Osteoblast (primary cell): ENCODE results near the gene SPTLC3. TPM values are rescaled to one million over a fixed set of nuclear protein-coding genes. Genes with fewer than 3 reads are reported as not detected.

ENCODE experiments used
- DNase-seq: peaks from one replicate; pipeline ENCODE4 v3.0.0; 2011; ENCODE audit warnings: low spot score, mixed read lengths; ENCODE audit not compliant: insufficient read length; ENCODE audit errors: missing footprints
- H2AFZ ChIP-seq: 2 replicates; pipeline ENCODE4 v1.6.0; 2011; ENCODE audit warnings: mild to moderate bottlenecking, low read length
- H3K27ac ChIP-seq: 2 replicates; pipeline ENCODE4 v1.5.1; 2011; ENCODE audit warnings: mild to moderate bottlenecking, low read depth, low read length, moderate library complexity
- H3K27me3 ChIP-seq: 2 replicates; pipeline ENCODE4 v1.6.0; 2012; ENCODE audit warnings: mild to moderate bottlenecking, control low read depth, inconsistent platforms, low read length, moderate library complexity; ENCODE audit not compliant: insufficient read depth
- H3K36me3 ChIP-seq: 2 replicates; pipeline ENCODE4 v1.5.1; 2011; ENCODE audit warnings: mild to moderate bottlenecking, low read length, control low read depth, moderate library complexity; ENCODE audit not compliant: insufficient read depth
- H3K4me1 ChIP-seq: 2 replicates; pipeline ENCODE4 v1.5.1; 2011; ENCODE audit warnings: mild to moderate bottlenecking, low read length, control low read depth, moderate library complexity; ENCODE audit not compliant: insufficient read depth
- H3K4me2 ChIP-seq: 2 replicates; pipeline ENCODE4 v1.6.0; 2011; ENCODE audit warnings: mild to moderate bottlenecking, low read length; ENCODE audit not compliant: insufficient read depth
- H3K4me3 ChIP-seq: fragments of 200-600 bp; sonication (generic); 3 replicates; pipeline ENCODE4 v1.5.1; 2012; ENCODE audit warnings: mild to moderate bottlenecking, low read length, inconsistent platforms; ENCODE audit not compliant: insufficient read depth
- H3K79me2 ChIP-seq: 2 replicates; pipeline ENCODE4 v1.6.0; 2012; ENCODE audit warnings: mild to moderate bottlenecking, low read length, control low read depth, inconsistent platforms; ENCODE audit not compliant: insufficient read depth
- H3K9me3 ChIP-seq: 2 replicates; pipeline ENCODE4 v1.5.1; 2011; ENCODE audit warnings: low read depth, low read length, control low read depth
- H4K20me1 ChIP-seq: 2 replicates; pipeline ENCODE4 v1.6.0; 2012; ENCODE audit warnings: mild to moderate bottlenecking, low read length, control low read depth; ENCODE audit not compliant: insufficient read depth
- total RNA-seq: library from RNA; depleted of rRNA; stranded (reverse); fragments of >200 nt; gene quantifications from 2 replicates; pipeline ENCODE4 v1.2.3, GENCODE V29; 2012
- TF ChIP-seq, protein P1 (sequence below): IDR thresholded peaks from 2 replicates; pipeline ENCODE4 v1.5.1; 2011; ENCODE audit warnings: mild to moderate bottlenecking, low read depth, low read length, moderate library complexity; ENCODE audit errors: extremely low read depth

The SPTLC3 gene
- total RNA-seq, 1 donor = 14.8 TPM

DNA sequence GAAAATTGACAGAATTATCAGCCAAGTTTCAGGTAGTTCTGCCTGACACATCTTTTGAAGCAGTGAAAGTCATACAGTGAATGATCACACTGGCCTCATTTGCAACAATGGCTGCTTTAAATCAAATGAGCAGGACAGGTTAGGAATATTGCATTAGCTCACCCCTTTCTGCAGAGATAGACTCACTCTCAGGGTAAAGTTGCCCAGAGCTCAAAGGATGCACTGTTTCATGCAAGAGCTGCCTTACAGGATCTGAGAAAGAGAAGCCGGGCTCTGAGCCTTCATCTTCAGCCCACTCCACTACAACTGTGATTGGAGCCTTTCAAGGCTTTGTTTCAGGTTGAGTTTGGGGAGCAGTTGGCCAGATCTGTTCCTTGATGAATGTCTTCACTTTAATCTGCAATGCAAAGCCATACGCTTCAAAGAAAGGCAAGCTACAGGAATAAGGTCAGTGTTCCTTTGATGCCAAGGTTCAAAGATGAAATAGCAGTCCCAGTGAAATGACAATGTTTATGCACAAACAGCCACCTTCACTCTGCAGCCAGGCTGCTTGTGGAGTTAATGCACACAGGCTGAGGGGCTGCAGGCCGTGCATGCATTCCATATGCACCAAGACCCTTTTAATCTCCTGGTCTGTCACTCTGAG lies 121.4 kb downstream of the SPTLC3 start:
- DNase-seq = no peak
- Histone ChIP-seq H3K9me3 (no peaks in the 10 kb centered on the region), H2AFZ (no peak overlapping the region), H3K27ac (no peak overlapping the region), H4K20me1 (no peaks in the 10 kb centered on the region), H3K27me3 (no peaks in the 10 kb centered on the region), H3K4me1 (no peaks in the 10 kb centered on the region), H3K4me2 (no peak overlapping the region), H3K4me3 (no peak overlapping the region), H3K79me2 (no peaks in the 10 kb centered on the region), H3K36me3 (no peaks in the 10 kb centered on the region)
- TF ChIP-seq, protein P1, sequence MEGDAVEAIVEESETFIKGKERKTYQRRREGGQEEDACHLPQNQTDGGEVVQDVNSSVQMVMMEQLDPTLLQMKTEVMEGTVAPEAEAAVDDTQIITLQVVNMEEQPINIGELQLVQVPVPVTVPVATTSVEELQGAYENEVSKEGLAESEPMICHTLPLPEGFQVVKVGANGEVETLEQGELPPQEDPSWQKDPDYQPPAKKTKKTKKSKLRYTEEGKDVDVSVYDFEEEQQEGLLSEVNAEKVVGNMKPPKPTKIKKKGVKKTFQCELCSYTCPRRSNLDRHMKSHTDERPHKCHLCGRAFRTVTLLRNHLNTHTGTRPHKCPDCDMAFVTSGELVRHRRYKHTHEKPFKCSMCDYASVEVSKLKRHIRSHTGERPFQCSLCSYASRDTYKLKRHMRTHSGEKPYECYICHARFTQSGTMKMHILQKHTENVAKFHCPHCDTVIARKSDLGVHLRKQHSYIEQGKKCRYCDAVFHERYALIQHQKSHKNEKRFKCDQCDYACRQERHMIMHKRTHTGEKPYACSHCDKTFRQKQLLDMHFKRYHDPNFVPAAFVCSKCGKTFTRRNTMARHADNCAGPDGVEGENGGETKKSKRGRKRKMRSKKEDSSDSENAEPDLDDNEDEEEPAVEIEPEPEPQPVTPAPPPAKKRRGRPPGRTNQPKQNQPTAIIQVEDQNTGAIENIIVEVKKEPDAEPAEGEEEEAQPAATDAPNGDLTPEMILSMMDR = no peak

DNA sequence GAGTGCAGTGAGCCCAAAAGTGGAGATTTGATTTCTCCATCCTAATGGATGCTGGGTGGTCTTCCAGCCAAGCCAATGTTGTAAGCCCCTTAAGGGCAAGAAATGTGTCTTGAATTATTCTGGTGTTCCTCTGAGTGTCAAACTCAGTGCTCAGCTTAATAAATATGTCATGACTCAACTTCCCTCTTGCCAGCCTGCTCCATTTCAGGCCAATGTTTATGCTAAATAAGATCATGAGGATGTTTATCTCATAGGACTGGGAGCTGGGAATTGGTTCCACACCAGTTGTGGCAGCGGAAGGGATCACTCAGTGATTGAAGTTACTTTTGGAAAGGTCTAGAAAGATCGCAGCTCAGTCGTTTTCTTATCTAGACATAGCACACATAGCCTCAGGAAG lies 121.9 kb downstream of the SPTLC3 start:
- Histone ChIP-seq H3K27me3 (no peaks in the 10 kb centered on the region), H2AFZ (no peak overlapping the region), H3K27ac (no peak overlapping the region), H3K79me2 (no peaks in the 10 kb centered on the region), H3K9me3 (no peaks in the 10 kb centered on the region), H3K4me1 (no peaks in the 10 kb centered on the region), H3K4me2 (no peak overlapping the region), H3K36me3 (no peaks in the 10 kb centered on the region), H4K20me1 (no peaks in the 10 kb centered on the region), H3K4me3 (no peak overlapping the region)
- TF ChIP-seq, protein P1 = no peak
- no peak for DNase-seq

DNA sequence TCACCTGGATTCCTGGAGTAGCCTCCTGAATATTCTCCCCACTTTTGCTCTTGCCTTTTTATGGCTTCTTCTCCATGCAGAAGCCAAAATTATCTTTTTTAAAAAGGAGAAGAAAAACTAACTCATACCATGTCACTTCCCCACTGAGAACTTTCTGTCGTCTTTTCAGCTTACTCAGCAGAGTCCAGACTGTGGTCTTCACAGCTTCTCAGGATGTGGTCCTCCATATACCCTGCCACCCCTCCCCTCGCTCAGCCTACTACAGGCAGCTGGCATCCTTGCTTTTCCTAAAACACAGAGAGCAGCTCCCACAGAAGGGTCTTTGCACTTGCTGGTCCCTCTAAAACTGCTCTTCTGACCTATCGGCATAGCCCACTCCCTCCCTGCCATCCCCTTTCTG lies 122.9 kb downstream of the SPTLC3 start:
- Histone ChIP-seq H3K27ac (no peak overlapping the region), H3K4me2 (no peak overlapping the region), H3K4me1 (no peaks in the 10 kb centered on the region), H3K79me2 (no peaks in the 10 kb centered on the region), H3K4me3 (no peak overlapping the region), H3K27me3 (no peaks in the 10 kb centered on the region), H3K36me3 (no peaks in the 10 kb centered on the region), H2AFZ (no peak overlapping the region), H3K9me3 (no peaks in the 10 kb centered on the region), H4K20me1 (no peaks in the 10 kb centered on the region)
- TF ChIP-seq, protein P1 = no peak
- no peak for DNase-seq

DNA sequence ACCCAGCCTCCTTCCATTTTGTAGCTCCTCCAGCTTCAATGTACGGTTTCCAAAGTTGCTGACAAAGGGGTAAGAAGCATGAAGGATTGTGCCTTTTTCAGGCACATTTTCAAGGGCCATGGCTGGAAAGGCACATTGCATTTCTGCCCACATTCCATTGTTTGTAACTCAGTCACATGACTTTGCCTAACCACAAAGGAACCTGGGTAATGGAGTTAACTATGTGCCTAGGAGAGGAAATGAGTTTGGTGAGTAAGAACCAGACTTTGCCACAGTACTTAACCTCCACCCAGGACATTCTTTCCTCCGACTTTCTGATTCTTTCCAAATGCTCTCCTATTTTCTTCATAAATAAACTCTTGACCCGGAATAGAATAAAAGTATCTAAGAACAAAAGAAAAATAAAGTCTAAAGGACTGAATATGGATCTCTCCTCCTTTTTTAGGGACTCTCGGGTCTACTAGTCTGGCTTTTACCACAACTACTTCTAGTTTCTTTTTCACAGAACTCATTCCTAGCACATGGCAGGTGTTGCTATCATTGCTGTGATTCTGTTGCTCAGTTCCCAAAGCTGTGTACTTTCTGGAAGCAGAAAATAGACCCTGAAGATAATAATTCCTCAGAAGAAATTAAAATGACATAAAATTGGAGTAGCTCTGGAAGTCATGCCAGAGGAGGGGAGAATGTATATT lies 130.8 kb downstream of the SPTLC3 start:
- TF ChIP-seq, protein P1 = no peak
- Histone ChIP-seq H3K27me3 (no peaks in the 10 kb centered on the region), H3K79me2 (no peaks in the 10 kb centered on the region), H2AFZ (peak overlapping the region; percentile 13), H3K4me2 (no peak overlapping the region), H3K4me3 (no peak overlapping the region), H3K4me1 (no peaks in the 10 kb centered on the region), H4K20me1 (no peaks in the 10 kb centered on the region), H3K27ac (no peak overlapping the region), H3K36me3 (no peaks in the 10 kb centered on the region), H3K9me3 (no peaks in the 10 kb centered on the region)
- no peak for DNase-seq
